GM21619 (cell line): ENCODE results near the gene TRIM67.

Experiments
- ATAC-seq: cut with Tn5 transposase; IDR thresholded peaks from one replicate; pipeline ENCODE4 v1.9.1; 2021; ENCODE audit not compliant: unreplicated experiment

TRIM67 gene

GRCh38 chr1:231183639-231184590 lies 22.1 kb downstream of the TRIM67 start:
- ATAC-seq: no peak

GRCh38 chr1:231184891-231185290 lies 23.0 kb downstream of the TRIM67 start:
- ATAC-seq: no peak

GRCh38 chr1:231185391-231185790 lies 23.5 kb downstream of the TRIM67 start:
- ATAC-seq: no peak

- ATAC-seq: no peak
Measured at GRCh38 chr1:231186356-231187115, 24.7 kb downstream of the TRIM67 start.

- no peak for ATAC-seq
Measured at GRCh38 chr1:231187571-231187970, 25.7 kb downstream of the TRIM67 start.

GRCh38 chr1:231188072-231188471 lies 26.2 kb downstream of the TRIM67 start:
- no peak for ATAC-seq

GRCh38 chr1:231188768-231189167 lies 26.9 kb downstream of the TRIM67 start:
- ATAC-seq: no peak

GRCh38 chr1:231189683-231190270 lies 27.9 kb downstream of the TRIM67 start:
- no peak for ATAC-seq

GRCh38 chr1:231190456-231190855 lies 28.6 kb downstream of the TRIM67 start:
- ATAC-seq: no peak

GRCh38 chr1:231192620-231193163 lies 30.8 kb downstream of the TRIM67 start:
- ATAC-seq: no peak

- ATAC-seq: no peak
Measured at GRCh38 chr1:231193710-231194340, 32.0 kb downstream of the TRIM67 start.

- ATAC-seq: no peak
Measured at GRCh38 chr1:231194476-231194842, 32.6 kb downstream of the TRIM67 start.

GRCh38 chr1:231194843-231195516 lies 33.1 kb downstream of the TRIM67 start:
- ATAC-seq: no peak

- no peak for ATAC-seq
Measured at GRCh38 chr1:231196307-231196706, 34.4 kb downstream of the TRIM67 start.

- no peak for ATAC-seq
Measured at GRCh38 chr1:231196728-231197127, 34.9 kb downstream of the TRIM67 start.

- no peak for ATAC-seq
Measured at GRCh38 chr1:231199868-231200267, 38.0 kb downstream of the TRIM67 start.

- ATAC-seq: no peak
Measured at GRCh38 chr1:231200388-231201031, 38.7 kb downstream of the TRIM67 start.

GRCh38 chr1:231201375-231201978 lies 39.6 kb downstream of the TRIM67 start:
- no peak for ATAC-seq

GRCh38 chr1:231201979-231202633 lies 40.2 kb downstream of the TRIM67 start:
- ATAC-seq: no peak
